GF-D8 (cell line): Measurements from ENCODE around the gene MANF.

Experiments used
- DNase-seq: peaks from one replicate; lab custom pipeline; 2025; lab: John Stamatoyannopoulos, UW

MANF gene

GRCh38 chr3:51436998-51437639, 52.0 kb downstream of the MANF start:
- no peak for DNase-seq
